KMS-11 (cell line): ENCODE results near the gene VDR.

Experiments used
- H2AFZ ChIP-seq: fragments of 200-600 bp; sonication (generic); 2 replicates; pipeline ENCODE4 v1.6.1; 2016; ENCODE audit warnings: antibody characterized with exemption, mixed run types, low read depth
- H3K27ac ChIP-seq: fragments of 200-600 bp; sonication (generic); 2 replicates; pipeline ENCODE4 v1.6.1; 2016; ENCODE audit warnings: mild to moderate bottlenecking, mixed run types
- H3K27me3 ChIP-seq: fragments of 200-600 bp; sonication (generic); 2 replicates; pipeline ENCODE4 v1.6.1; 2017; ENCODE audit warnings: mild to moderate bottlenecking, low read depth, mixed run types, moderate library complexity; ENCODE audit not compliant: insufficient read depth
- H3K36me3 ChIP-seq: fragments of 200-600 bp; sonication (generic); 2 replicates; pipeline ENCODE4 v1.6.1; 2017; ENCODE audit warnings: mild to moderate bottlenecking, mixed run types; ENCODE audit not compliant: insufficient read depth
- H3K4me1 ChIP-seq: fragments of 200-600 bp; sonication (generic); 2 replicates; pipeline ENCODE4 v1.6.1; 2016; ENCODE audit warnings: mild to moderate bottlenecking, low read depth, mixed run types; ENCODE audit not compliant: poor library complexity, severe bottlenecking
- H3K4me2 ChIP-seq: fragments of 200-600 bp; sonication (generic); 2 replicates; pipeline ENCODE4 v1.7.0; 2016; ENCODE audit warnings: mild to moderate bottlenecking, mixed run types
- H3K4me3 ChIP-seq: fragments of 200-600 bp; sonication (generic); IDR thresholded peaks from 2 replicates; pipeline ENCODE4 v1.6.1; 2017; ENCODE audit warnings: low read depth, low read length, mixed read lengths; ENCODE audit not compliant: insufficient read depth
- H3K79me2 ChIP-seq: fragments of 200-600 bp; sonication (generic); 2 replicates; pipeline ENCODE4 v1.6.1; 2016; ENCODE audit warnings: low read depth, mixed run types; ENCODE audit not compliant: insufficient read depth
- H3K9ac ChIP-seq: fragments of 200-600 bp; sonication (generic); 2 replicates; pipeline ENCODE4 v1.6.1; 2016; ENCODE audit warnings: mild to moderate bottlenecking, mixed run types
- H4K20me1 ChIP-seq: fragments of 200-600 bp; sonication (generic); 2 replicates; pipeline ENCODE4 v1.6.1; 2016; ENCODE audit warnings: mild to moderate bottlenecking, mixed run types; ENCODE audit not compliant: insufficient read depth
- TF ChIP-seq, protein P1 (sequence below): fragments of 200-600 bp; sonication (generic); conservative IDR thresholded peaks from 2 replicates; pipeline ENCODE4 v1.6.1; 2017; ENCODE audit warnings: low read depth, mild to moderate bottlenecking, antibody characterized with exemption, low read length, moderate library complexity, mixed read lengths

VDR gene

DNA sequence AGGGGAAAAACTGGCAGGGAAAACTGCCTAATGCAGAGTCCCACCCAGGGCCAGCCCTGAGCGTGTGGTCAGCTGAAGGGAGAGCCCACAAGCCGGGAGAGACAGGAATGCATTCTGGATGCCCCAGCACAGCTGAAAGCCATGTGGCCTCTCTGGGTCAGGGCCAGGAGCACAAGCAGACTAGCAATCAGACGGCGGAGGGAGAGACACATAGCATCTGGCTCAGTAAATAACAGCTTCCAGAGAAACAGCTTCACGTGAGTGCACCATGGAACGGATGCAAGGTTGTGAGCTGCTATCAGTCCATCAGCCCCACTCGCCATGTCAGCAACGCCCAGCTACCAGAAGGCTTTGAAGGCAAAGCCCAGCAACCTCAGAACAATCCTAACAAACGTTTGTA, 30.4 kb upstream of the VDR start:
- TF ChIP-seq, protein P1, sequence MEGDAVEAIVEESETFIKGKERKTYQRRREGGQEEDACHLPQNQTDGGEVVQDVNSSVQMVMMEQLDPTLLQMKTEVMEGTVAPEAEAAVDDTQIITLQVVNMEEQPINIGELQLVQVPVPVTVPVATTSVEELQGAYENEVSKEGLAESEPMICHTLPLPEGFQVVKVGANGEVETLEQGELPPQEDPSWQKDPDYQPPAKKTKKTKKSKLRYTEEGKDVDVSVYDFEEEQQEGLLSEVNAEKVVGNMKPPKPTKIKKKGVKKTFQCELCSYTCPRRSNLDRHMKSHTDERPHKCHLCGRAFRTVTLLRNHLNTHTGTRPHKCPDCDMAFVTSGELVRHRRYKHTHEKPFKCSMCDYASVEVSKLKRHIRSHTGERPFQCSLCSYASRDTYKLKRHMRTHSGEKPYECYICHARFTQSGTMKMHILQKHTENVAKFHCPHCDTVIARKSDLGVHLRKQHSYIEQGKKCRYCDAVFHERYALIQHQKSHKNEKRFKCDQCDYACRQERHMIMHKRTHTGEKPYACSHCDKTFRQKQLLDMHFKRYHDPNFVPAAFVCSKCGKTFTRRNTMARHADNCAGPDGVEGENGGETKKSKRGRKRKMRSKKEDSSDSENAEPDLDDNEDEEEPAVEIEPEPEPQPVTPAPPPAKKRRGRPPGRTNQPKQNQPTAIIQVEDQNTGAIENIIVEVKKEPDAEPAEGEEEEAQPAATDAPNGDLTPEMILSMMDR, result no peak

DNA sequence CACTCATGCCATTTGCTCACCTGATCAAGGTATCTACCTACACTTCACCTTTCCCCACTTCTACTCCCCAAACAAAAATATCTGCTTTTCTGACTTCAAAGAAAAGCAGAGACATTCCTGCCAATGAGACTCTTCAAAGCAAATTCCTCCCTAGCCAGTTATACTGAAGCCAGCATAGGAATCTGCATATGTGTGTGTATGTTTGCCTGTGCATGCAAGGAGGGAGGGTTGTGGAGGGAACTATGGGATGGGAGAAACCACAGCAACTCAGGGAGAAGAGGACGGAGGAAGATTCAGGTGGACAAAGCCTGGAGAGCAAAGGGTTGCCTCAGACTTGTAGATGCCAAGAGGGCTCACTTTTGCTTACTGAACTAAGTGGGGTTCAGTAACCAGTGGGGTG, 26.4 kb upstream of the VDR start:
- Histone ChIP-seq H3K27ac (no peak overlapping the region), H4K20me1 (no peaks in the 10 kb centered on the region), H3K27me3 (no peaks in the 10 kb centered on the region), H2AFZ (no peak overlapping the region), H3K4me2 (no peak overlapping the region), H3K4me3 (no peak overlapping the region), H3K36me3 (no peaks in the 10 kb centered on the region), H3K79me2 (no peaks in the 10 kb centered on the region), H3K9ac (no peak overlapping the region), H3K4me1 (no peaks in the 10 kb centered on the region)
- TF ChIP-seq, protein P1, result no peak

More for the DNA sequence above, 30.4 kb upstream of the VDR start:
- Histone ChIP-seq H3K79me2 (no peaks in the 10 kb centered on the region), H2AFZ (no peak overlapping the region), H3K27me3 (no peaks in the 10 kb centered on the region), H4K20me1 (no peaks in the 10 kb centered on the region), H3K4me1 (no peaks in the 10 kb centered on the region), H3K9ac (no peak overlapping the region), H3K4me2 (no peak overlapping the region), H3K36me3 (no peaks in the 10 kb centered on the region), H3K4me3 (no peak overlapping the region), H3K27ac (no peak overlapping the region)

- Histone ChIP-seq H4K20me1 (no peaks in the 10 kb centered on the region), H3K4me2 (no peak overlapping the region), H3K79me2 (no peaks in the 10 kb centered on the region), H3K27me3 (no peaks in the 10 kb centered on the region), H3K27ac (no peak overlapping the region), H3K36me3 (no peaks in the 10 kb centered on the region), H3K4me1 (no peaks in the 10 kb centered on the region), H3K4me3 (no peak overlapping the region), H2AFZ (no peak overlapping the region), H3K9ac (no peak overlapping the region)
- TF ChIP-seq, protein P1, result no peak
Observed at GRCh38 chr12:47930634-47931033, 25.8 kb upstream of the VDR start.

- Histone ChIP-seq H3K4me1 (no peaks in the 10 kb centered on the region), H3K4me2 (no peak overlapping the region), H4K20me1 (no peaks in the 10 kb centered on the region), H3K9ac (no peak overlapping the region), H3K4me3 (no peak overlapping the region), H2AFZ (no peak overlapping the region), H3K27me3 (no peaks in the 10 kb centered on the region), H3K36me3 (no peaks in the 10 kb centered on the region), H3K27ac (no peak overlapping the region), H3K79me2 (no peaks in the 10 kb centered on the region)
- TF ChIP-seq, protein P1, result no peak
Observed at GRCh38 chr12:47927346-47927745, 22.6 kb upstream of the VDR start.
